ENCODE results near the gene SUGCT.
A peak's percentile ranks its signal among the peaks of the same experiment; 100 is the strongest.

SUGCT gene

GRCh38 chr7:40419806-40420205 lies 285.0 kb downstream of the SUGCT start:
- DNase-seq, result no peak

GRCh38 chr7:40421433-40421832 lies 286.6 kb downstream of the SUGCT start:
- DNase-seq, result no peak

- no peak for DNase-seq
Measured at GRCh38 chr7:40425696-40426095, 290.9 kb downstream of the SUGCT start.

- no peak for DNase-seq
Measured at GRCh38 chr7:40428421-40428820, 293.6 kb downstream of the SUGCT start.

- no peak for DNase-seq
Measured at GRCh38 chr7:40429826-40430225, 295.0 kb downstream of the SUGCT start.

- DNase-seq, result no peak
Measured at GRCh38 chr7:40432046-40432445, 297.2 kb downstream of the SUGCT start.

- DNase-seq, result no peak
Measured at GRCh38 chr7:40436710-40437109, 301.9 kb downstream of the SUGCT start.

- DNase-seq, result no peak
Measured at GRCh38 chr7:40437498-40437897, 302.7 kb downstream of the SUGCT start.

- no peak for DNase-seq
Measured at GRCh38 chr7:40437936-40438634, 303.3 kb downstream of the SUGCT start.

- peak; percentile 12 for DNase-seq
Measured at GRCh38 chr7:40439686-40440085, 304.9 kb downstream of the SUGCT start.

- DNase-seq, result no peak
Measured at GRCh38 chr7:40447345-40447744, 312.5 kb downstream of the SUGCT start.

GRCh38 chr7:40455485-40455884 lies 320.7 kb downstream of the SUGCT start:
- DNase-seq, result no peak

- DNase-seq, result no peak
Measured at GRCh38 chr7:40457776-40458480, 323.1 kb downstream of the SUGCT start.

GRCh38 chr7:40463446-40463845 lies 328.6 kb downstream of the SUGCT start:
- no peak for DNase-seq

GRCh38 chr7:40468891-40469864 lies 334.4 kb downstream of the SUGCT start:
- no peak for DNase-seq

GRCh38 chr7:40470091-40470592 lies 335.3 kb downstream of the SUGCT start:
- DNase-seq, result no peak

GRCh38 chr7:40470817-40471216 lies 336.0 kb downstream of the SUGCT start:
- DNase-seq, result no peak

GRCh38 chr7:40471891-40472290 lies 337.1 kb downstream of the SUGCT start:
- no peak for DNase-seq

GRCh38 chr7:40474790-40475680 lies 340.2 kb downstream of the SUGCT start:
- DNase-seq, result no peak

GRCh38 chr7:40475681-40475982 lies 340.8 kb downstream of the SUGCT start:
- DNase-seq, result no peak

- no peak for DNase-seq
Measured at GRCh38 chr7:40477094-40477493, 342.3 kb downstream of the SUGCT start.

- DNase-seq, result no peak
Measured at GRCh38 chr7:40482845-40483244, 348.0 kb downstream of the SUGCT start.
